Melanocyte of skin (primary cell): Measurements from ENCODE around the gene CBLL1. TPM values are rescaled to one million over a fixed set of nuclear protein-coding genes. Genes with fewer than 3 reads are reported as not detected.

Source experiments
- total RNA-seq, 2 donors: library from RNA; depleted of rRNA; stranded (reverse); fragments of >200 nt; gene quantifications; 2 replicates each; pipeline ENCODE4 v1.2.3, GENCODE V29; 2012

CBLL1 gene, protein sequence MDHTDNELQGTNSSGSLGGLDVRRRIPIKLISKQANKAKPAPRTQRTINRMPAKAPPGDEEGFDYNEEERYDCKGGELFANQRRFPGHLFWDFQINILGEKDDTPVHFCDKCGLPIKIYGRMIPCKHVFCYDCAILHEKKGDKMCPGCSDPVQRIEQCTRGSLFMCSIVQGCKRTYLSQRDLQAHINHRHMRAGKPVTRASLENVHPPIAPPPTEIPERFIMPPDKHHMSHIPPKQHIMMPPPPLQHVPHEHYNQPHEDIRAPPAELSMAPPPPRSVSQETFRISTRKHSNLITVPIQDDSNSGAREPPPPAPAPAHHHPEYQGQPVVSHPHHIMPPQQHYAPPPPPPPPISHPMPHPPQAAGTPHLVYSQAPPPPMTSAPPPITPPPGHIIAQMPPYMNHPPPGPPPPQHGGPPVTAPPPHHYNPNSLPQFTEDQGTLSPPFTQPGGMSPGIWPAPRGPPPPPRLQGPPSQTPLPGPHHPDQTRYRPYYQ
- 10 to 100 TPM; 29.3 to 43.3 TPM for total RNA-seq

DNA sequence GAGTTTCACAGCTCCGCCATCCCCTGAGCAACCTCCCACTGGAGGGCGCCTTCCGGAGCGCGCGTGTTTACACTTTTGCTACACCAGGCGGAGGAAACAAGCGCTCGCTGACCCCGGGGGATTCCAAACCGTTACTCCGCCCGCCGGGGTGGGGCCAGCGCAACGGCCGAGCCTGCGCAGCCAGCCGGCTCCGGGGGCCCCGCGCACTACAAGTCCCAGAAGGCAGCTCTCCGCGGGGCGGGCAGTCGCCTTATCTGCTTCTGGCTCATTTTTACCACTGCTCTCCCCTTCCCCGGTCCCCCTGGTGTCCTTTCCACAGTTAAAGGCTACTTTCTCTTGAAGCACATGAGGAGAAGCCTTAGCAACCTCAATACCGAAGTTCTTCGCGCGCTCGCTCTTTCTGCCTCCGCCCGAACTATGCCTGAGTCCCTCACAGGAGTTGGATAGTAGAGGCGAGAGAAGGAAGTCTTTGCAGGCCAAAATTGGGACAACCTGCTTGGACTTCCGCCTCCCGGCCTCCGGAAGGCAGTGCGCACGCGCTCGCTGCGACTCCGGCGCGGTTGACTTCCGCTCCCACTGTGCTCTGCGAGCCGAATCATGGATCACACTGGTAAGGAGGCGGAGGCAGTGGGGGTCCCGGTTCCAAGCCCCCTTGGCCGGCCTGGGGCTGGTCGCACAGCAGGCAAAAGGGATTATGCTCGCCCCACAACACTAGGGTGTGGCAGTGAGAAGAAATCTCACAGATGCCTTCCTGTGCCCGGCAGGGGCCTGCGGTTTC is at the start of gene CBLL1:
TSS of gene CBLL1 (plus strand) at position 576 of the 778 bp plus-strand sequence. CDS start at position 598, 22 bp downstream.

DNA sequence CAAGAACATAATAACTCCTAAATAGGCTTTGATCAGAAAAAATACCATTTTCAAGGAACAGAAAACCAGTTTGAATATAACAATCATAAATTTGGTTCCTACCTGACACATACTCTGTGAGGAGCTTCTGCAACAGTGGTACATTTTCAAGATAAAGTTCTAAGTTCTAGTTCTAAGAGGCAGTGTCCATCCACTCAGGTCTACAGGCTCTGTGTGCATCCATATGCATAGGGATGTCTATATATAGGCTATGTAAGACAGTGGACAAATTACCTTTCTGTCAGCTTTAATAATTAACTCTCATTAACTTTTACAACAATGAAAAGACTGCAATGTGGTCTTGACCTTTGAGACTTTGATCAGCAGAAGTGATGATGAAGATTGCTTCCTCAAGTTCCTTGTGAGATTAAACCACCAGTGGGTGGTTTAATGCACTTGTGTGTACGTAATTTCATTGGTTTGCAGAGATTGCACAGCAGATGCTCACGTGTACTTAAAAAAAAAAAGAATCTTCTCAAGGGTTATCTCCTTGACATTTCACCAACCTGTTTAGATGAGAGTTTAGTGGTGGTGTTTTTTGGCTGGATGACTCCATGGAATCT is 59.2 kb downstream of the CBLL1 start, which contains the start of gene SLC26A3:
TSS of gene SLC26A3 (minus strand) at position 215 of the 602 bp plus-strand sequence. CDS start 8,714 bp downstream, outside the sequence.

Other genes starting within 250 kb of the CBLL1 start
- 10 to 100 TPM; 18.3 to 23.1 TPM for gene COG5, start 180.2 kb upstream of the CBLL1 start, total RNA-seq
- 1 to 10 TPM; 4.5 to 4.7 TPM for gene DUS4L, start 180.2 kb upstream of the CBLL1 start, total RNA-seq
- gene BCAP29, start 163.9 kb upstream of the CBLL1 start, total RNA-seq = 10 to 100 TPM; 48.0 to 60.9 TPM
- 1 to 10 TPM in 1 of 2 donors, under 1 TPM in 1; 0.33 to 1.7 TPM for gene SLC26A4, start 83.3 kb upstream of the CBLL1 start, total RNA-seq
- gene SLC26A3, start 59.1 kb downstream of the CBLL1 start, total RNA-seq = not detected
- 10 to 100 TPM; 67.8 to 80.3 TPM for gene DLD, start 147.0 kb downstream of the CBLL1 start, total RNA-seq